22Rv1 (cell line): Measurements from ENCODE around the gene NR1I3.

Experiments used
- H3K27ac ChIP-seq: fragments of 450-650 bp; 2 replicates; pipeline ENCODE4 v1.5.1; 2017
- ZFX ChIP-seq: fragments of 450-650 bp; IDR thresholded peaks from 2 replicates; pipeline ENCODE4 v1.6.1; 2017; ENCODE audit warnings: antibody characterized with exemption, borderline replicate concordance
- TF ChIP-seq, protein P1 (sequence below): fragments of 450-650 bp; IDR thresholded peaks from 2 replicates; pipeline ENCODE4 v1.5.1; 2017; ENCODE audit warnings: mild to moderate bottlenecking

Gene NR1I3

DNA sequence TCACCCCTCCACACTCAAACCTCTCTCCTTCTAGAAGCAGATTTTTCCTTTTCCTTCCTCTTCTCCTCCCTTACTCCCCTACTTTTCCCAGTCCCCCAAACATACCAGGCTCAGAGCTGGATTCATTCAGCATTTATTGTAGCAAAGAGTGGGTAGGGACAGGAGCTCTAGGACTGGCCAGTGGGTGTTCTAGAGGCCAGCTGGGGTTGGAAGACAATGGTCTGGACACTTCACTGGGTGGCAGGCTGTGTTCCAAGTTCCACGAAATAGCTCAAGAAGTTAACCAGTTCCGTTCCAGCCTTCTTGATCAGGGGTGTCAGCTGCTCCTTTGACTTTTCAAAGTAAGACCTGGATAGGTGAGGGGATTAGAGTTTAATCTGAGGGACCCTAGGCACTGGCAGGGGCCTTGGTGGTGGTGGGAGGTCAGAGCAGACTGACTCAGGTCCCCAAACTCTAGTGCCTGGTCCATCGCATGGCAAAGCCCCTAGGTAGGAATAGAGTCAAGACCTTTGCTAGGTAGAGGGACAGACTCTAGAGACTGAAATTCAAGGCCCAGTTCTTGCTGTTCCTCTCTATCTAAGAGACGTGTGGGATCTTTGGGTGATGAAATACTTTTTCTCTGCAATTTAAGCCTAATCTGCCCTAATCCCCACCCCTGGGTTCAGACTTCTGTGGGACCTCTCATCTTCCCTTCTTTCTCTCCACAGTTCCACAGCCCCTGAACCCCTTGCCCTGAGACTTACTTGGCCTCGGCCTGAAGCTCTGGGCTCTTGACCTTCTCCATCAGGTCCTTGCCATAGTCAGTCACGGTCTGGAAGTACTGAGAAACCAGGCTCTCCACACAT is 15.6 kb downstream of the NR1I3 start:
- no peak overlapping the region for H3K27ac ChIP-seq
- TF ChIP-seq, protein P1, sequence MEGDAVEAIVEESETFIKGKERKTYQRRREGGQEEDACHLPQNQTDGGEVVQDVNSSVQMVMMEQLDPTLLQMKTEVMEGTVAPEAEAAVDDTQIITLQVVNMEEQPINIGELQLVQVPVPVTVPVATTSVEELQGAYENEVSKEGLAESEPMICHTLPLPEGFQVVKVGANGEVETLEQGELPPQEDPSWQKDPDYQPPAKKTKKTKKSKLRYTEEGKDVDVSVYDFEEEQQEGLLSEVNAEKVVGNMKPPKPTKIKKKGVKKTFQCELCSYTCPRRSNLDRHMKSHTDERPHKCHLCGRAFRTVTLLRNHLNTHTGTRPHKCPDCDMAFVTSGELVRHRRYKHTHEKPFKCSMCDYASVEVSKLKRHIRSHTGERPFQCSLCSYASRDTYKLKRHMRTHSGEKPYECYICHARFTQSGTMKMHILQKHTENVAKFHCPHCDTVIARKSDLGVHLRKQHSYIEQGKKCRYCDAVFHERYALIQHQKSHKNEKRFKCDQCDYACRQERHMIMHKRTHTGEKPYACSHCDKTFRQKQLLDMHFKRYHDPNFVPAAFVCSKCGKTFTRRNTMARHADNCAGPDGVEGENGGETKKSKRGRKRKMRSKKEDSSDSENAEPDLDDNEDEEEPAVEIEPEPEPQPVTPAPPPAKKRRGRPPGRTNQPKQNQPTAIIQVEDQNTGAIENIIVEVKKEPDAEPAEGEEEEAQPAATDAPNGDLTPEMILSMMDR = no peak
- no peak for TF ChIP-seq ZFX

- no peak overlapping the region for H3K27ac ChIP-seq
- TF ChIP-seq, protein P1 = no peak
- TF ChIP-seq ZFX = no peak
Measured at GRCh38 chr1:161220002-161220401, 18.0 kb downstream of the NR1I3 start.

DNA sequence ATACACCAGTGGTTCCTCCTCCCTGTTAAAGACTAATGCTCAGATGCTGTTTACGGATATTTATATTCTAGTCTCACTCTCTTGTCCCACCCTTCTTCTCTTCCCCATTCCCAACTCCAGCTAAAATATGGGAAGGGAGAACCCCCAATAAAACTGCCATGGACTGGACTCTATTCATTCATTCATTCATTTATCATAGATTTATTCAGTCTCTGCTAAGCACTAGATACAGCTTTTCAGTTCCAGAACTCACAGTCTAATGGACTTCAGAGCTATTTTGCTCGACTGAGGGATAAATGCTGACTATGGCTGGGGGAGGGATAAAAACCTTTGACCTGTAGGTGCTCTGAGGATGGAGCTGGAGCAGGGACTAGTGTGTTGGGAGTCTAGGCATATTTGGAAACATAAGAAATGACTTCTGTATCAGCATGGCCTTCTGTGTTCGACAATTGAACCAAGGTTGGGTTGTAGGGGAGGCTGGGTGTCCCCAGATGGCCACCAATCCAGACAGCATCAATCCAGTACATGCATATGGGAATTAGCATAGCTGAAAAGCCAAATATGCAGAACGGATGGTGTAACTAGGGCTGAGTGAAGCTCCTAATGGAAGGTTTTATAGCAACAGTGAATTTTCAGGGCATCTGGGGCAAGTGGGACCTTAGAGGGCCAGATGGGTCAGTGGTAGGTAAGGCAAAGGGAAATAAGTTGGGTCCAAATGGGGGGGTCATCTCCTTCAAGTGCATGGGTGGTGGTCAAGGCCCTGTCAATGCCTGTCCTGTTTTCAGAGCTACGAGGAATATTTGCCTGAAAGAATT is 18.7 kb downstream of the NR1I3 start:
- no peak overlapping the region for H3K27ac ChIP-seq
- TF ChIP-seq, protein P1 = no peak
- no peak for TF ChIP-seq ZFX

- no peak overlapping the region for H3K27ac ChIP-seq
- TF ChIP-seq, protein P1 = no peak
- TF ChIP-seq ZFX = no peak
Measured at GRCh38 chr1:161218301-161219077, 19.5 kb downstream of the NR1I3 start.

- TF ChIP-seq, protein P1 = no peak
- TF ChIP-seq ZFX = no peak
- H3K27ac ChIP-seq = no peak overlapping the region
Measured at GRCh38 chr1:161217831-161218230, 20.2 kb downstream of the NR1I3 start.

DNA sequence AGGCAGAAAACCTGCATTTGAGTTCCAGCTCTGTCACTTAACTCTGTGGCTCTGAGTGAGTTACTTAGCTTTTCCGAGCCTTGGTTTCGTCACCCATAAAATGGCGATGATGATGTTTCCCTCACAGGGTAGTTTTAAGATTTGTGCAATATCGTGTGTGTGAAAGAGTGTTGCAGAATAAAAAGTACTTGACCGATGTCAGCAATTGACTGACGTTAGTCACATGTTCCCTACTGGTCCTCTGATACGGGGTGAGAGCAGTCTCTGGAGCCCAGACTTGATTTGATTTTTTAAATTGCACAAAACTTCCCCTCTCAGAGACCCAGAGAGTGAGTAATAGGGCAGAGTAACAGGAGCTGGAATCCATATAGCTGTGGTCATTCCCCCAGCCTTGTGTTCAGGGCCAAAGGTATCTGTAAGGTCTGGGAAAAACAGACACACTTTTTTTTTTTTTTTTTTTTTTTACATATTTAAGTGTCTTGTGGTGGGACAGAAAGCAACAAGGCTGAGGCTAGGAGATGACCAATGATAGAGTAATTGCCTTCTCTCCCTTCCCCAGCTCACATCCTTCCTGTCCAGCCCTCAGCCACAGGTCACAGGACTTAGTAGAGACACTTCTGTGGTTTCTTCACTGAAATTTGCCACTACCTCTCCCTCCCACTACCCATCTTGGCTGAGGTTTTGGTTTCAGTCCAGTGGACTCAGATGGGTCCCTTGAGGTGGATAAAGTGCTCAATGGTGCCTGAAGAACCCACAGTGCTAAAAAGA is 20.9 kb downstream of the NR1I3 start:
- no peak overlapping the region for H3K27ac ChIP-seq
- no peak for TF ChIP-seq ZFX
- TF ChIP-seq, protein P1 = no peak
